GM12891 (cell line): ENCODE data around the gene IMPA2.

Experiments used
- POLR2A ChIP-seq: IDR thresholded peaks from 2 replicates; pipeline ENCODE4 v1.6.1; 2011; ENCODE audit warnings: low read depth, low read length, control low read depth
- POLR2AphosphoS5 ChIP-seq: IDR thresholded peaks from 2 replicates; pipeline ENCODE4 v1.6.1; 2011; ENCODE audit warnings: low read depth, low read length, control low read depth
- SPI1 ChIP-seq: IDR thresholded peaks from 2 replicates; pipeline ENCODE4 v1.6.1; 2011; ENCODE audit warnings: low read depth, low read length, control low read depth

GRCh38 chr18:11956371-11957308 is 24.7 kb upstream of the IMPA2 start:
- no peak for TF ChIP-seq SPI1
- TF ChIP-seq POLR2A: no peak
- TF ChIP-seq POLR2AphosphoS5: no peak
